Measurements from ENCODE around the gene RHOD.

Gene RHOD, protein sequence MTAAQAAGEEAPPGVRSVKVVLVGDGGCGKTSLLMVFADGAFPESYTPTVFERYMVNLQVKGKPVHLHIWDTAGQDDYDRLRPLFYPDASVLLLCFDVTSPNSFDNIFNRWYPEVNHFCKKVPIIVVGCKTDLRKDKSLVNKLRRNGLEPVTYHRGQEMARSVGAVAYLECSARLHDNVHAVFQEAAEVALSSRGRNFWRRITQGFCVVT

DNA sequence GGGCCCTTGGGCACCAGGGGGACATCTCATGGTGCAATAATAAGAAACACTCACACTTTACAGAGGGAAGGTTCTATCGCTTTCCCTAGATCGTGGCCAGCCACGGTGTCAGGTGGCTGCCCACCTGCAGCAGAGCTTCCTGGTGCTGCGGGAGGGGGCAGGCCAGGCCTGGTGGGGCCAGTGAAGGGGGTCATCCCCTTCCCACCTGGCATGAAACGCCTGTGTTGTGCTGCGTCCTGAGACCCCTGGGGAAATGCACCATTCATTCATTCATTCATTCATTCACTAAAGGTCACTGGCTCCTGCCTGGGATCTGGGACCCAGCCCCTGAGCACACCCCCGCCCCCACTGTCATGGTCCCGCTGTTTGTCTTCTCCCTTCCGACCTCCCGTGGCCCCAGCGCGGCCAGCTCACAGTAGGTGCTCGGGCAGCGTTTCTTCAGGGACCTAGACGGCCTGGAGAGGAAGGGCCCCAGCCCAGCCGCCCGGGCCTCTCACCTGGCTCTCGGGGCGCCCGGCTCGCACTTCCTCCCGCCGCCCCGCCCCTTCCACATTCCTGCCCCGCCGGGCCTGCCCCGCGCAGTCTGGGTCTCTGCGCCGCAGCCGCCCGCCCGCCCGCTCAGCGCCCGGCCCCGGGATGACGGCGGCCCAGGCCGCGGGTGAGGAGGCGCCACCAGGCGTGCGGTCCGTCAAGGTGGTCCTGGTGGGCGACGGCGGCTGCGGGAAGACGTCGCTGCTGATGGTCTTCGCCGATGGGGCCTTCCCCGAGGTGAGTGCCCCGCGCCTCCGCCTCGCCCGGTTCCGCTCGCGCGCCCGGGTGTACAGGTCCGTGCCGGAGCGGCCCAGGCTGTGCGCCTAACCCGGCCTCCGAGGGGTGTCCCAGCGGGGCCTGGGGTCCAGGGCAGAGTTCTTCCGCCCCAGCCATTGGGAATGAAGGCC is at the start of gene RHOD:
Gene RHOD, plus strand, starts transcription at position 581 of the 938 bp plus-strand sequence. Its CDS starts 56 bp downstream, at position 637.
- DNase-seq (ENCODE audit: low spot score) = peak; percentile 66

DNA sequence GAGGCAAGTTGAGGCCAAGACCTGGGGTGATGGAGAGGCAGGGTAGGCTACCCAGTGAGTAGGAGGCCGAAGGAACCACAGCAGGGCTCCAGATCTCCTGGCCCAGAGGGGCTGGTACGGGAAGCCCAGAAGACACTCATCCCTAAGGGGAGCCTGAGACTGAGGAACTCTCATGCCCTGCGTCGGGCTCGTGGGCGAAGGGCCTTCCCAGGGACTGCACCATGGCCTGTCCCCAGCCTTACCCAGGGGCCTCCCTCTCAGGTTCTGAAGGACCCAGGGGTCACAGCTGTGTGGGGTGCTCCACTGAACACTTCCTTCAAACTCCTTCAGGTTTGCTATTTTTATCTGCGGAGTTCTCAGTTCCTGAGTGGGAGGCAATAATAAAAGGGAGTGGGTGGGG is 49.5 kb upstream of the RHOD start:
- no peak for DNase-seq (ENCODE audit: low spot score)

DNA sequence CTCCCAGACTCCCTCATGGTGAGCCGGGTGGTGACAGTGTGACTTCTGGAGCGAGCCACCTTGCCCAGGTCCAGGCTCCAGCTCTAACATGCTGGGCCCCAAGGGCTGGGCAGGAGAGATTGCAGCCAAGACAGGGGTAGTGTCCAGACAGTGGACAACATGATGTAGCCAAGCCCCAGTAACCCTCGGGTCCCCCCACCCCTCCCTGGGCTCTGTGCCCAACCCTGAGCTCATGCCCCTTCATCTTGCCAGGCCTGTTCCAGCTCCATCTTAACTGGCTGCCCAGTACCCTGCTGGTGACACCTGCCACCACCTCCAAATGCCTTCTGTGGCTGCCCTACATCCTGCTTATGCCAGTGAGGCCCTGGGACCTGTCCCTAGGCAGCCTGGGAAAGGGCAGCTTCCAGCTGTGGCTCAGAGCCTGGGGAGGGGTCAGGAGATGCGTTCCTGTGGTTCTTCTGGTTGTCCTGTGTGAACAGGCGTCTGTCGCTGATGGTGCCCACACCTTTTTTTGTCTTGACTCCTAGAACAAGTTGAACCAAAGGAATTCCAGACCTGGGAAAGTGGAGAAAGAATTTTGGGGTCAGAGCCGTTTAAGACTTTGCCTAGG is 46.2 kb upstream of the RHOD start:
- DNase-seq (ENCODE audit: low spot score) = no peak

DNA sequence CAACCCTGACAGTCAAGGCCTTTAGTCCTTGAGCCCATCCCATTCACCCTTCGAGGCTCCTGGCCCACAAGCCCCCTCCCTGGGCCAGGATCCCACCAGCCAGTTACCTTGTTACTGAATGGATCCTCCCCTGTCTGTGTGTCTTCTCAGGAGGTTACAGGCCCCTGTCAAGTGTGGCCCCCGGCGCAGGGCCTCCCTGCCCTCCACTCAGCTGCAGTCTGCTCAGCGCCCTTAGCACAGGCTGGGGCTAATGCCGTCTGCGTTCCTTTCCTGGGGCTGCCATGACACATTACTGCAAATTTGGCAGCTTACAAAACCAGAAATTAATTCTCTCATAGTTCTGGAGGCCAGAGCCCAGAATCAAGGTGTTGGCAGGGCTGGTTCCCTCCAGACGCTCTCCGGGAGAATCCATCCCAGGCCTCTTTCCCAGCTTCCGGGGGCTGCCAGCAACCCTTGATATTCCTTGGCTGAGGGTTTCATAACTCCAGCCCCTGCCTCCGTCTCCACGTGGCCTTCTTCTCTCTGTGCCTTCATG is 43.1 kb upstream of the RHOD start:
- DNase-seq (ENCODE audit: low spot score) = no peak

DNA sequence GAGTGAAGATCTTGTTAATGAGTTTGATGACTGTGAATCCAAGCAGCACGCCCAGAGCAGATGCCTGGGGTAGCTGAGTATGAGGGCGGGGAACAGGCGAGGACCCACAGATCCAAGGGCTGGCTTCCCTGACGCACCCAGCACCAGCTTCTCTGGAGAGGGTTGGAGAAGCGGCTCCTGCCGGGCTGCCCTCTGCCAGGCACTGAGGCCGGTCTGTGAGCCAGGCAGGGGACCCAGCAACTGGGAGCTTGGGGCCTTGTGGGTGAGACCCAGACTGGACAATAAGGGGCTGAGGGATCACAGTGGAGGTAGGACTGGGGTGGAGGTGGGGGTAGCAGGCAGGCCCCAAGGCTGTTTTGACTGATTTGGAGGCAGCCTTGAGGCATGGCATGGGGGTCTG is 42.3 kb upstream of the RHOD start:
- DNase-seq (ENCODE audit: low spot score) = no peak

DNA sequence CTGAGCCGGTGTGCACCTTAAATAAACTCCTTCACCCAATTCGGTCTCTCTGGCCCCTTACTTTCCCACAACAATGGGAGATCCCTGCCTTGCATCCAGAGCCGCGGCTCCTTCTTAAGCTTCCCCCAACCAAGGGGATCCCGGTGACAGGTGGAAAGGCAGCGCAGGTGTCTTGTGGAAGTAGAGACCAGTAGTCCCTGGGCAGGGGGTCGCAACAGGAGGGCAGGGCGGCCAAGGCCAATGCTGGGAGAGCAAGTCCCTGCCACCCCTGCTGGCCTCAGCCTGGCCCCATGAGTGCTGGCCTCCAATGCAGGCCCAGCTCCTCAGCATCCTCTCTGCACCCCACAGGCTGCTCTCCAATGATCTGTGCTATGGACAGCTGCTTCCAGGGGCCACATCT is 41.6 kb upstream of the RHOD start:
- no peak for DNase-seq (ENCODE audit: low spot score)

DNA sequence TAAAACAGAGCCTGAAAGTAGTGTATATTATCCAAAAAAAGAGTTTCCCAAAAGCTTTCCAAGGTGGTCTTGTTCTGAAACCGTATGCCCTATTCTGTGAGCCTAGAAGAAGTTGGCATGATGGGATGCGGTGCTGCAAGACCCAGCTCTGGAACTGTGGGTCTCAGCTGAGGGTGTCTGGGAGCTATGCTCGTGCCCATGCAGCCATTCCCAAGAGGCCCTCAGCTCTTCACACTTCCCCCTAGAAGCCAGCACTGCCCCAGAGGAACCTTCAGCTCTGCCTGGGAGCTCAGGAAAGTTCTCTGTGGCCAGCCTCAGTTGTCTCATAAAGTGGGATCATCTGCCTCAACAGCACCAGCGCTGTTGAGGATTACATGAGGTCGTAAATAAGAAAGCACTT is 40.1 kb upstream of the RHOD start:
- no peak for DNase-seq (ENCODE audit: low spot score)

DNA sequence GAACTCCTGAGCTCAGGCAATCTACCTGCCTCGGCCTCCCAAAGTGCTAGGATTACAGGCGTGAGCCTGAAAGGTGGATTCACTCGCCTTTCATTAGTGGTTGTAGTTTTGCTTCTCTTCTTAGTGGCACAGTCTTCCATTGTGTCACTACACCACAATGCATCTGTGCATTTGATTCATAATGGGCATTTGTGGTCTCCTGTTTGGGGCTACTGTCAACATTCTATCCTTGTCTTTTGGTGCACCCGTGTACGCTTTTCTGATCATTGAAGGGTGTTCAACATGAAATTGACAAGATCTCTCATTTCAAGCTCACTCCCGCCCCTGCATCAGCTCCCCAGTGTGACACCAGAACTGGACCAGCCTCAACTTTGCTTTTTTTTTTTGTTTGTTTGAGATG is 35.7 kb upstream of the RHOD start:
- DNase-seq (ENCODE audit: low spot score) = no peak

DNA sequence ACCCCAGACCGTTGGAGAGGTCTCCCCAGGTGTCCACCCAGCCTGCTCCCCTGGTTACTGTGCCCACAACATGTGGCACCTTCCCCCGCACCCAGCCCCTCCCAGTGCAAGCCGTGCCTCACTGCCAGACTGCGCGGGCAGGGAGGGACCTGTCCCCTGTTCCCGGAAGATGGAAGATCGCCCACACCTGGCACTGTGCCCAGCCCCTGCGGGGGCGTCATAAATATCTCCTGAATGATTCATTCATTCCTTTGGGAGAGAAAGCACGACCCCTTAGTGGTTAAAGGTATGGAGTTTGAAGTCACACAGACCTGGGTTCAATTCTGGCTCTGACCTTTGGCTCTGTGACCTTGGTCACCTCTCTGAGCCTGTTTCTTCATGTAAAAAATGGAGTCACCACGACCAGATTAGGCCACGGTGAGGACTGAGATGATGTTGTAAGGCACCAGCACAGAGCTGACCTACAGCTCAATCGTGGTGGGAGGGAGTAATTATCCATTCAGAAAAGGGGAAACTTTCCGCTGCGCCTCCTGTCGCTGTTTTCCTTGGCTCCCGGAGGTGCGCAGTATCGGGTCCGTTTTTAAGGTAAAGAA is 34.2 kb upstream of the RHOD start:
- peak; percentile 37 for DNase-seq (ENCODE audit: low spot score)

DNA sequence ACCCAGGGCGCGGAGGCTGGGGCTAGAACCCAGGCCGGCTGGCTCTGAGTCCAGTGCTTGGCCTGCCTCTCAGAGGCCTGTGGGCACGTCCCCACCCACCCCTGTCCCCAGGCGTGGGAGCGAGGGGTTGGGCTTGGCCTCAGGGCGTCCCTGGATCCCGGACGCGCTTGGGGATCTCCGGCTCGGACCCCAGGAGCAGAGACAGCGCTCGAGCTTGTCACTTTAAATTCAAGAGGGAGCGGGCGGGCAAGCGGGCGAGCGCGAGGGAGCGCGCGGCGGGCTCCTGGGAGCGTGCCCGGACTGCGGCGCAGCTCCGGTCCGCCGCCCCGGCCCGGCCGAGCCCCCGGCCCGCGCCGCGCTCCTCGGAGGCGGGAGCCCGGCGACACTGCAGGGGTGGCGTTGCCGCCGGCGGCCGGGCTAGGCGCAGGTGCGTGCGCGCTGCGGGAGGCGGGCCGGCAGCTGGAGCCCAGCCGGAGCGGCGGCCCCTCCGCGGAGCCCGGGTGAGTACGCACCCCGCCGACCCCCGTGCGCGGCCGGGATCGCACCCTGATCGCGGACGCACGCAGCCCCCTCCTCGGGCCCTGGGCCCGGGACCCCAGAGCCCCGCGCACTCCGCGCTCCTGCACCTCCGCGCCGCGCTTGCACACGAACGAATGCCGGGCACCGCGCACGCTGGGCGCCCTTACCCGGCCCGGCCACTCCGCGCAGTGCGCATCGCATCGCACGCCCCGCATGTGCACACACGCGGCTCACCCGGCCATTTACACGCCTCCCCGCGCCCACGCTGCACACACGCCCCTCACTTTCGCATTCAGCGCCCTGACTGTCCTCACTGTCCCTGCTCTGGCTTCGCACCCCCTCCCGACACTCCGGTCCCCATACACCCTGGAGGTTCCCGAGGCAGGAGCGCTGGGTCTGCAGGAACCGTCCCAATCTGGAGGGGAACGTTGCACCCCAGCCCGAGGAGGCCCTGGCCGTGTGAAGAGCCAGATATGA is 33.4 kb upstream of the RHOD start, which contains the start of gene SYT12:
Gene SYT12, plus strand, starts transcription at position 174 of the 996 bp plus-strand sequence. CDS start 7,011 bp downstream, outside the sequence.
- peak; percentile 55 for DNase-seq (ENCODE audit: low spot score)

DNA sequence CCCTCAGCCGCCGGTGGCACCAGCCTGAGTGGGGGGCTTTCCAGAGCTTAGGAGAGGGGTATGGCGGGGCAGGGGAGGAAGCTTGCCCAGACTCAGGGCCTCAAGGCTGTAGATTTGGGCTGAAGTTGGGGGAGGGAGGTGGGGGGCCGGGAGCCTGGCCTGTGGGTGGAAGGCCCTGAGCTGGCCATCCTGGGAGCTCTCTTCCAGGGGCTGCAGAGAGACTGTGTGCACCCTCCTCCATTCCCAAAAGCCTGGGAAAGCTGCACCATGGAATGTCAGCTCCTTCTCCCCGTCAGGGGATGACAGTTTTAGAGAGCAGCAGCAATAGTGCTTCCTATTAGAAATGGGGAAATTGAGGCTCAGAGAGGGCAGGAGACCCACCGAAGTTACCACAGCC is 32.7 kb upstream of the RHOD start:
- no peak for DNase-seq (ENCODE audit: low spot score)

DNA sequence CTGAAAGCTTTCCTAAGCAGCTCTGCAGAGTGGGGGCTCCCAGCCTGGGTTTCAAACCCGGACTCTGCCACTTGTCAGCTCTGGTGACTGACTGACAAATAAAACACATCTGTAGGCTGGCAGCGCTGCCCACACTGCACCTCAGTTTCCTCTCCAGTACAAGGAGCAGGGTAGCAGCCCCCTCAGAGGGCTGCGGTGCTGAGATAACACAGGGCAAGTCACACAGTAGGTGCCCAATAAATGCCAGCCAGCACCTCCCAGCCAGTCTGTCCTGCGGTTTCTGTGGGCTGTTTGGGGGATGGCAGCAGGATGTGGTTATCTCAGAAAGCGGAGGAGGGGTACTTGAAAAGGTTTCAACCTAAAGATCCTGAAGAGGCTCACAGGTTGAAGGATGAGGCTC is 32.2 kb upstream of the RHOD start:
- DNase-seq (ENCODE audit: low spot score) = no peak

DNA sequence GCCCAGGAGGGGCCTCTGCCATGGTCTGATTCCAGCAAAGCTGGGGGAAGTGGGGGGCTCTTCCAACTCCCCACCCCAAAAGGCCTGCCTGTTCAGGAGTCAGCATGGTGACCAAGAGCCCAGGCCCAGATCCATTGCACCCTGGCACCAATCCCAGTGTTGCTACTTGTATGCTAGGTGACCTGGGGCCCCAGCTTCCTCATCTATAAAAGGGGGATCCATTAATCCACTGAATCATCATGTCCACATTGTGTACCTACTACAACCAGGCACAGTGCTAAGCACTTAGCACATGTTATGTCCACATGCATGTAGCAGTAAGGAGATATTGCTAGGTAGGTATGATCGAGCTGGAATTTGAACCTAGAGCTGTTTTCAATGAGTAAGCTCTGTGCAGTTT is 31.7 kb upstream of the RHOD start:
- no peak for DNase-seq (ENCODE audit: low spot score)

DNA sequence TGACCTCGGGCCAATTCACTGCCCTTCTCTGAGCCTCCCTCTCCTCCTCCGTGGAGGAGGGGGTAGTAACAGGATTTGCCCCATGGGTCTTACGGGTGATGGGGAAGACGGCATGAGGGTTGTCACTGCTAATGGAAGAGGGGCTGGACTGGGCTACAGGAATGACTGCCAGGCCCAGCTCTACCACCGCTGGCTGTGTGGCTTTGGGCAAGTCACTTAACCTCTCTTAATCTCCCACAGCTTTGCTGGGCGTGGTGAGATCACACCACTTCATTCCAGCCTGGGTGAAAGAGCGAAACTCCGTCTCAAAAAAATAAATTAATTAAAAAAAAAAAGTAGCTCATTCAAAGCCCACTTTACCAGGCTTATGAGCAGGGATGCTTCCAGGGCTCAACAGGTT is 30.9 kb upstream of the RHOD start:
- DNase-seq (ENCODE audit: low spot score) = no peak

DNA sequence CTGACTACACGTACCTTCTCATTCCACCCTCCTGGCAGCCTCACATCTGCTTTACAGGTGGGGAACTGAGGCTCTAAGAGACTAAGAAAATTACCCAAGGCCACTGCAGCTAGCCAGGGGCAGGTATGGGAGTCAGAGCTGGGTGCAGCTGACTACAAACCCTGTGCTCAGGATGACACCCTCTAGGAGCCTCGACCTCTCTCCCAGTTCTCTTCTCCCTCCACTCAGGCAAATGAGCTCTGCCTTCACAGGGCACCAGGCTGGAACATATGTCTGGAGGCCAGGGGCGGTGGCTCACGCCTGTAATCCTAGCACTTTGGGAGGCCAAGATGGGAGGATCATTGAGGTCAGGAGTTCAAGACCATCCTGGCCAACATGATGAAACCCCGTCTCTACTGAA is 29.7 kb upstream of the RHOD start:
- no peak for DNase-seq (ENCODE audit: low spot score)

DNA sequence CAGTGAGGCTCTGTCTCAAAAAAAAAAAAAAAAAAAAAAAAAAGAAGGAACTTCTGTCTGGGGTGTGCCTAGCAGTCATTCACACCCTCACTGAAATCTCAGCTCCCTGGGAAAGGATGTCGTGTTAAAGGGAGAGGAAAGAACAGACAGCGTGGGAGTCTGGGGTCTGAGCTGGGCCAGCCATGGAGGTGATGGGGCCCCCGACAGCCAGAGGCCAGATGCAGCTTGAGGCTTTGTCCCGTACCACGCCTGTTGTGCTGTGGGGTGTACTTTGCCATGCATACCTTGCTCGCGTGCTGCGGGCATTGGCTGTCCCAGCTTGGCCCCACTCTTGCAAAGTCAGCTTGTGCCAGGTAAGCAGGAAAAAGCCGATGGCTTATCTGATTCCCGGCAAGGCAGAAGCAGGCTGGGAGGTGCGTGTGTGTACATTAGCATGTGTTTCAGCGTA is 29.1 kb upstream of the RHOD start:
- DNase-seq (ENCODE audit: low spot score) = no peak

DNA sequence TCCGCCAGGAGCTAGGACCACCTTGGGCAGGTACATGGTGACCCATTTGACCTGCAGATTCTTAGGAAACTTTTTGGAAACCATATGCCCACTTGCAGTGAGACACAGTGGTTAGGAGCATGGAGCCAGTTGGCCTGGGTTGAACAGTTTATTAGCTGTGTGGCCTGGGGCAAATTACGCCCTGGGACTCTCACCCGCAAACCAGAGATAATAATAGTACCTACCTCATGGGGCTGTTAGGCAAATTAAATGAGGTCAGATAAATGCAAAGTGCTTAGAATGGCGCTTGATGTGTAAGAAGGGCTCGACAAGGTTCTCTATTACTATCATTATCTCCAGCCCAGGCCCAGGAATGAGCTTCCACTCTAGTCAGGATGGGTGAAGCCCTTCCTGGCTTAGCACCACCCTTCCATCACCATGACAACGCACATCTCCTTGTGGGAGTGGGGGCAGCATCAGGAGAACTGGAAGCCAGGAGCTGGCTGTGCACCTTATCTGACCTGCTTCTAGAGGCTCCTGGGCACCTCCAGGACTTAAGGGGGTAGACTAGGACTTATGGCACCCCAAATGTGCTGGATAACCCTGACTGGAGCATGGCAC is 28.6 kb upstream of the RHOD start:
- DNase-seq (ENCODE audit: low spot score) = no peak

DNA sequence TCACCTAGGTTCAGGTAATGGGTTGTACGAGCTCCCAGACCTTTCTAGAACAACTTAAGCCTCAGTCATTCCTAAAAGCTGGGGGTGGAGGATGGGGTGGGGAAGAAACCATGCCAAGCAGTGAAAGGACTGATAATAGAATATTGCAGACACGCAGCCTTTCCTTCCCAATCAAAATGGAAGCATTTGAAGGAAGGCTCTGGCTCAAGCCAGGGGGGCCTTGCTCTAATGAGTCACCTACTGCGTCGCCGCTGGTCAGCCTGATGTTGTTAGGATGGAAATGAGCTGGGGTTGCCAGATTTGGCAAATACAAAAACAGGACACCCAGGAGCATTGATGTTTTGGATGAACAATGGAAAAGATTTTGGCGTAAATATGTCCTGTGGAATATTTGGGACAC is 27.5 kb upstream of the RHOD start:
- no peak for DNase-seq (ENCODE audit: low spot score)

DNA sequence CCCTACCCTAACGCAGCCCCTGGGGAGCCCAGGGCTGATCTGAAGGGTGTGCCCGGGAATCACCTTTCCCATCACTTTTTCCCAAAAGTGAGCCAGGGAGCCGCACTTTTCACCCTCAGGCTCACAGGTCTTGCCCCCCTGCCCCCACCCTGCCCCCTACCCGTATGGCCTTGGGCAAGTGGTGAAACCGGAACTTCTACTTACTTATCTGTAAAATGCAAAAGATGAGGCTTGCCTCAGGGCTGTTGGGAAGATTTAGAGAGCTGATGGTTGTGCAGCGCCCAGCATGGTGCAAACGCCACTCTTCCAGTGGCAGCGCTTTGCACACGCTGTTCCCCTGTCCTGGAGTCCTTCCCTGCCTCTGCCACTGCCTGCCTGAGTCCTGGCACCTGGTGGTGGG is 25.7 kb upstream of the RHOD start:
- no peak for DNase-seq (ENCODE audit: low spot score)

DNA sequence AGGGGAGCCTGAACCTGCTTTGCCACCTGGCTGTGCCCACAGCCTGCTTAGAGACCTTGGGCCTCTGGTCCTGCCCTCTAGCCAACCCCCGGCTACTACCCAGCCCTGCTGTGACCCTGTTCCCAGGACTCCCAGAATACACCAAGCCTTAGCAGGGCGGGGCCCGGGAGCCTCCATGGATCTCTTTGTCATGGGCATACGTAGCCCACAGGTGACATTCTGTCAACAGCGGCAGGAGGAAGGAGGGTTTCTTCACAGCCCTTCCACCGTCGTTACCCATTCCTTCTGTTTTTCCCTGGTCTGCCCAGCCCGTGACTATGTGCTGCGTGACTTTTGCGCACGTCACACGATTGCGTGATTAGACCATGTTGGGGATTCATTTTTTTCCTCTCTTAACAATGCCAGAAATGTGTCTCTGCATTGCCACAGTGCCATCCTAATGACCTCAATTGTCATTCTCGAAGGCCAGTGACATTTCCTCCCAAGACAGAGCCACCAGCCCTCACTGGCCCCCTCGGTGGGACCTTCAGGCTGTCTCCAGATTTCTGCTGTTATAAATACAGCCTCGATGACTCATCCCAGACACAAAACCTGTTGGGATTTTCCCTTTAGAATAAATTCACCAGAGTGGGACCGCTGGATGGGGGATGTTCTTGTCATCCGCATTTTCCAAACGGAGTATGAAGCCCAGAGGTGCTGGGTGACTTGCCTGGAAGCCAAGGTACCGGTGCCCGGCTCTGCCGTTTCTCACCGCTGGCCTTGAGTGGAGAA is 24.7 kb upstream of the RHOD start:
- no peak for DNase-seq (ENCODE audit: low spot score)

All from GM03348 (cell line).